Central memory CD8-positive, alpha-beta T cell (primary cell): ENCODE results near the gene KLRD1.
A peak's percentile ranks its signal among the peaks of the same experiment; 100 is the strongest.
"Not testable (repeated sequence)": the region's sequence is repeated elsewhere in the genome, so short reads cannot be mapped to it uniquely, and the experiment has no call there.

Experiments used
- ATAC-seq: fragments of 150-1000 bp; cut with Tn5 transposase; replicated peaks from 2 replicates; pipeline ENCODE4 v1.10.0; 2022; ENCODE audit warnings: mild to moderate bottlenecking, moderate FRiP score, moderate number of reproducible peaks; ENCODE audit not compliant: poor library complexity, severe bottlenecking; ENCODE audit errors: extremely low read depth
- DNase-seq, 2 donors: peaks; one replicate each; pipeline ENCODE4 v3.0.0; 2021; ENCODE audit warnings: low spot score in 2 of 2
- H3K27ac Mint-ChIP-seq: one replicate; pipeline ENCODE4 v1.8.0; 2022; ENCODE audit warnings: low read depth, mild to moderate bottlenecking, moderate library complexity, mixed read lengths
- H3K27me3 Mint-ChIP-seq: one replicate; pipeline ENCODE4 v1.8.0; 2022; ENCODE audit warnings: mixed read lengths
- H3K36me3 Mint-ChIP-seq: one replicate; pipeline ENCODE4 v1.8.0; 2022; ENCODE audit warnings: mild to moderate bottlenecking, moderate library complexity, mixed read lengths; ENCODE audit not compliant: insufficient read depth
- H3K4me1 Mint-ChIP-seq: one replicate; pipeline ENCODE4 v1.8.0; 2022; ENCODE audit warnings: mixed read lengths
- H3K4me3 Mint-ChIP-seq: one replicate; pipeline ENCODE4 v1.8.0; 2022; ENCODE audit warnings: mild to moderate bottlenecking, moderate library complexity, mixed read lengths
- H3K9me3 Mint-ChIP-seq: one replicate; pipeline ENCODE4 v1.8.0; 2022; ENCODE audit warnings: mixed read lengths

The KLRD1 gene

GRCh38 chr12:10364815-10365622, 57.3 kb downstream of the KLRD1 start:
- peak; percentile 81 for ATAC-seq
- Mint-ChIP-seq H3K27me3 (no peaks in the 10 kb centered on the region), H3K27ac (no peak overlapping the region), H3K4me3 (no peak overlapping the region), H3K4me1 (peaks cover 49% of the 10 kb centered on the region), H3K36me3 (peaks cover 22% of the 10 kb centered on the region), H3K9me3 (no peaks in the 10 kb centered on the region)
- peak in 1 of 2 donors; percentile 56 for DNase-seq

DNA sequence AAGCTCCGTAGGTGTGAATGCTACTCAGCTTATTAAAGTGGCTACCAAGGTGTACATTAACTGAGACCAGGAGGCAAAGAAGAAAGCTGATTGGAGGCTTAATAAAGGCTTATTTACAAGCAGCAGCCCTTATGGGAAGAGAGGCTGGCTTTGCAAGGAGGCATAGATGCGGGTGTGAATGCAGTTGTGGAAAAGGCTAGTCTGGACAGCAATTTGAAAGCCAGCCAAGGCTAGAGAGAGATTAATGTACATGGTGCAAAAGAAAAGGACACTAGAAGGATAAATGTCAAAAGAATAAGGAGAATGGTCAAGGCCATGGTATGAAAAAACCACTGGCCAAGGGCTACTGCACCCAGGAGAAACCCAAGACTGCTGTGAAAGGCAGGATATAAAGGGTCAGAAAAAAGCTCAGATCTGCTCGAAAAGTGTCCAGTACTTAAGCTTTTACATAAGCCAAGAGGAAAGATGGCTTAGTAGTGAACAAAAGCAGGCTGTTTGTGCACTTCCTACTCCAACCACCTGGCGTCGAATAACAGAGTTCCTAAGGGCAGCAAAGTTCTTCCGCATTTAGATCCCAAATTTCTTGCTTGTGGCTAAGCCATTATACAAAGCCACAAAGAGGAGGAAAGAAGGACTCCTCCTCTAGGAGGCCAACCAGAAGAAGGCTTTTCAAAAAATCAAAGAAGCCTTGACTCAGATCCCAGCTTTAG, 58.2 kb downstream of the KLRD1 start:
- Mint-ChIP-seq H3K36me3 (peaks cover 31% of the 10 kb centered on the region), H3K4me1 (peaks cover 52% of the 10 kb centered on the region), H3K27ac (no peak overlapping the region), H3K4me3 (no peak overlapping the region), H3K27me3 (no peaks in the 10 kb centered on the region), H3K9me3 (no peaks in the 10 kb centered on the region)
- no peak for ATAC-seq
- DNase-seq = no peak

GRCh38 chr12:10366875-10367274, 59.2 kb downstream of the KLRD1 start:
- H3K4me3 Mint-ChIP-seq = no peak overlapping the region
- H3K36me3 Mint-ChIP-seq = peaks cover 40% of the 10 kb centered on the region
- no peaks in the 10 kb centered on the region for H3K27me3 Mint-ChIP-seq
- ATAC-seq (no peak), DNase-seq (no peak)
- no peaks in the 10 kb centered on the region for H3K9me3 Mint-ChIP-seq
- peaks cover 54% of the 10 kb centered on the region for H3K4me1 Mint-ChIP-seq
- H3K27ac Mint-ChIP-seq = peak overlapping the region; percentile 63

DNA sequence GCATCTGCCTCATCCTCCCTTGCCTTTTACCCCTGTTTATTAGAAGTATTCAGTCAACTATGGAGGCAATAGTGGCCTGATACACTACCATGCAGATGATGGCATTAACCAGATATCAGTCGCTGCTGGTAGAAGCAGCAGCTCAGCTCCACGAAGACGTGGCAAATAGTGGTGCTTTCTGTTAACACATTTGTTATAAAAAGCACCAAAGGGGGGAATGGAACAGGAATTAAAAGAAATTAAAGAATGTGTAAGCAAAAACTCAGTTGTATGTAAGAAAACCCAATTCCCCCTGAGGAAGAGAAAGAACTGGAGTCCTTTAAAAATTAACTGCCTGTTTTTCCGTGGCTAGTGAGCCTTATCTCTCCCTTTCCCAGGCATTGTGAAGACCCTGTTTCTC, 60.0 kb downstream of the KLRD1 start:
- not testable (repeated sequence) for ATAC-seq, H3K9me3 Mint-ChIP-seq, H3K27me3 Mint-ChIP-seq, DNase-seq
- H3K36me3 Mint-ChIP-seq = peaks cover 48% of the 10 kb centered on the region
- H3K4me1 Mint-ChIP-seq = peaks cover 62% of the 10 kb centered on the region
- peak overlapping the region; percentile 57 for H3K4me3 Mint-ChIP-seq
- H3K27ac Mint-ChIP-seq = peak overlapping the region; percentile 96

GRCh38 chr12:10368206-10369171, 60.8 kb downstream of the KLRD1 start:
- Mint-ChIP-seq H3K9me3 (no peaks in the 10 kb centered on the region), H3K4me3 (peak overlapping the region; percentile 57), H3K4me1 (peaks cover 68% of the 10 kb centered on the region), H3K36me3 (peaks cover 55% of the 10 kb centered on the region), H3K27ac (peak overlapping the region; percentile 96), H3K27me3 (no peaks in the 10 kb centered on the region)
- ATAC-seq (no peak), DNase-seq (no peak)

DNA sequence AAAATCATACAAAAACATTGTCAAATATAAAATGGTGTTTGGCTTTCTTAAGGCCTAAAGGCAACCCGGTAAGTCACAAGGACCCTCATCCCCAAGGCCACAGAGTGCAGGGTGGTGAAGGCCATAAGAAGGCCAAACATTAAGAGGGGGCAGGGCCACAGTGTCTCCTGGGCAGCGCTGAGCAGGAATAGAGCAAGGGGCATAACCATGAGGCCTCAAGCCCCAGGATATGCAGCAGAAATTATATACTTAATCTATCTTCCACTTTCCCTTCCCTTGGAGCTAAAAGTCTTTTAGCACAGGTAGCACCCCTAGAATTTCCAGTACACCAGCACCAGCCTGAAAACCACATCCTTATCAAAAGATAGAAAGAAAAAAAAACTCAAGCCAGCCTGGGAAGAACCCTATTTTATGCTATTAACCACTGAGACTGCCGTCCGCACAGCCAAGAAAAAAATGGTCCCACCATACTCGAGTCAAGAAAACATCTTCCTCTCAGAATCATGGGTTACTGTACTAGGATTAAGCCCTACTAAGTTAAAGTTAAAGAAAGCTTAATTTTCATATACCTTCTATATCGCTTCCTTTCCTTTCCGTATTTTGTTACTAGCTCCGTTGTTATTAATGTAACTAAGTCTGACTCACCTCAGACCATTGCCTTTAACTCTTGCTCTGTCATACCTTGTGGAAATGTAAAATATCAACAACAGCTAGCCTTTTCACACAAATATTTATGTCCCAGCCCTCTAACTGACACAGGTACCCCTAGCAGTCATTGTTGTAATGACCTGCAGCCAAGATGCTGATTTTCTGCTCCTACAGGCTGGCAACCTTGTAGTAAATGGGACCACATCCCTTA, 62.1 kb downstream of the KLRD1 start:
- peaks cover 81% of the 10 kb centered on the region for H3K4me1 Mint-ChIP-seq
- peak overlapping the region; percentile 96 for H3K27ac Mint-ChIP-seq
- ATAC-seq = peak; percentile 24

GRCh38 chr12:10371893-10372535, 64.3 kb downstream of the KLRD1 start:
- not testable (repeated sequence) for H3K27me3 Mint-ChIP-seq, ATAC-seq, DNase-seq, H3K9me3 Mint-ChIP-seq
- peak overlapping the region; percentile 56 for H3K4me3 Mint-ChIP-seq
- H3K36me3 Mint-ChIP-seq = peaks cover 79% of the 10 kb centered on the region
- H3K27ac Mint-ChIP-seq = peak overlapping the region; percentile 96
- peaks cover 81% of the 10 kb centered on the region for H3K4me1 Mint-ChIP-seq

More for the DNA sequence above, 62.1 kb downstream of the KLRD1 start:
- Mint-ChIP-seq H3K36me3 (peaks cover 68% of the 10 kb centered on the region), H3K9me3 (no peaks in the 10 kb centered on the region), H3K4me3 (peak overlapping the region; percentile 61), H3K27me3 (no peaks in the 10 kb centered on the region)
- no peak for DNase-seq

DNA sequence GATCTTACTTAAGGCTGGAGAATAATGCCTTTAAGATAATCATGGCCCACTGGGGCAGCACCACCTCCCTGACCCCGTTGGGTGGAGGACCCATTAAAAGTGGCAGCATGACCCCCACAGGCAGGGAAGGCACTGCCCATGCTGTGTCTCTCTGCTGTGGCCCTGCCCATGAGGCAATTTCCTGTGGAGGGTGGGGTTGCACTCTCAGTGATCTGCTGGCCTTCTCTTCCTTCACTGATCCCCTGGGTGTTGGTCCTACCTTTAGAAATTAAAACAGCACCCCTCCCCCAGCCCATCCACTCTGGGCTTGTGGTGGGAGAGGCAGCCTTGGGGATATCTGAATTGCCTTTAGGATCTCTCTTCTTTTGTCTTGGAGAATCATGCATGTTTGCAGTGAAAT, 64.9 kb downstream of the KLRD1 start:
- no peaks in the 10 kb centered on the region for H3K9me3 Mint-ChIP-seq
- DNase-seq = peak in 1 of 2 donors; percentile 8
- peaks cover 81% of the 10 kb centered on the region for H3K36me3 Mint-ChIP-seq
- no peaks in the 10 kb centered on the region for H3K27me3 Mint-ChIP-seq
- peak overlapping the region; percentile 56 for H3K4me3 Mint-ChIP-seq
- H3K4me1 Mint-ChIP-seq = peaks cover 77% of the 10 kb centered on the region
- peak; percentile 27 for ATAC-seq
- H3K27ac Mint-ChIP-seq = peak overlapping the region; percentile 96

GRCh38 chr12:10374624-10375018, 67.0 kb downstream of the KLRD1 start:
- Mint-ChIP-seq H3K4me1 (peaks cover 65% of the 10 kb centered on the region), H3K27ac (peak overlapping the region; percentile 96), H3K4me3 (peak overlapping the region; percentile 78), H3K36me3 (peaks cover 81% of the 10 kb centered on the region), H3K9me3 (no peaks in the 10 kb centered on the region), H3K27me3 (no peaks in the 10 kb centered on the region)
- DNase-seq (no peak), ATAC-seq (no peak)

- Mint-ChIP-seq H3K36me3 (peaks cover 76% of the 10 kb centered on the region), H3K27ac (peak overlapping the region; percentile 86), H3K4me1 (peaks cover 61% of the 10 kb centered on the region)
- not testable (repeated sequence) for H3K9me3 Mint-ChIP-seq, H3K4me3 Mint-ChIP-seq, ATAC-seq, DNase-seq, H3K27me3 Mint-ChIP-seq
These were observed 71.1 kb downstream of the KLRD1 start for GRCh38 chr12:10378737-10379136.
